ENCODE measurements around the gene POTEJ.
"Not testable (repeated sequence)": the region's sequence is repeated elsewhere in the genome, so short reads cannot be mapped to it uniquely, and the experiment has no call there.

The POTEJ gene

DNA sequence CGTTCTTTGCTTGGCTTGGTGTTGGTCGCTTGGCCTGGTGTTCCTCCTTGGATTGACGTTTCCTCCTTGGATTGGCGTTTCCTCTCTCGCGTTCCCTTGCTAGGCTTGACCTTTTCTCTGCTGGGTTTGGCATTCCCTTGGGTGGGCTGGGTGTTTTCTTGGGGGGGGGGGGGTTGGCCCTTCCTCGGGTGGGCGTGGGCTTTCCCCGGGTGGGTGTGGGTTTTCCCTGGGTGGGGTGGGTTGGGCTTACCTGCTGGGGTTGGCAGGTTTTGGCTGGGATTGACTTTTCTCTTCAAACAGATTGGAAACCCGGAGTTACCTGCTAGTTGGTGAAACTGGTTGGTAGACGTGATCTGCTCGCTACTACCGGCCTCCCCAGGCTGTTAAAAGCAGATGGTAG lies at the start of gene POTEJ:
Gene POTEJ (plus strand): TSS at position 301 of the 400 bp plus-strand sequence. CDS start 93 bp downstream, at position 394.
- not testable (repeated sequence) for DNase-seq

DNA sequence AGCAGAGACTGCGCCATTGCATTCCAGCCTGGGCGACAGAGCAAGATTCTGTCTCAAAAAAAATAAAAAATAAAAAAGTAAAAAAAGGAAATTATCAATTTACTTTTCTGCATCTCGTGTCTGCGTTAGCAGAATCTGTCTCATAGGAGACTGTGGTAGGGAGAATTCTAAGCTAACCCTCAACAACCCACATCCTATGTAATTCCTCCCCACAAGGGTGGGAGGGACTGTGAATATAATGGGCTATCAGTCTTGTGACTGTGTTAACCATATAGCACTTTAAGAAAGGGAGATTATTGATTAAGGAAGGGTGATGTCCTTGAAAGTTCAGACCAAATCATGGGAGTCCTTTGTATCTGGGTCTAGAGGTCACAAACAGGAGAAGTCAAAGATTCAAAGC lies 45.1 kb upstream of the POTEJ start:
- not testable (repeated sequence) for DNase-seq

DNA sequence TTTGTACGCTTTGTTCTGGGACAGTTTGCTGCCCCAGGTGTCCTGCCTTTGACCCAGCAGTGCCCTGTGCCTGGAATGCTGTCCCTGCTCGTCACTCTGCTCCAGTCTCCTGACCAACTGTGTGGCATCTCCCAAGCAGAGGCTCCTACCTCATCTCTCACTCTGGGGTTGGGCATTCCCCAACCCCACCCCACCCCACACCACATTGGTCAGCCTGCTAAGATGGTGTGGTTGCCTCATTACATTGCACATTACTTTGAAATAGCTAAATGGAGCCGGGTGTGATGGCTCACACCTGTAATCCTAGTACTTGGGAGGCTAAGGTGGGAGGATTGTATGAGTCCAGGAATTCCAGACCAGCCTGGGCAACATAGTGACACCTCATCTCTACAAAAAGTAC lies 39.3 kb upstream of the POTEJ start:
- DNase-seq: not testable (repeated sequence)

DNA sequence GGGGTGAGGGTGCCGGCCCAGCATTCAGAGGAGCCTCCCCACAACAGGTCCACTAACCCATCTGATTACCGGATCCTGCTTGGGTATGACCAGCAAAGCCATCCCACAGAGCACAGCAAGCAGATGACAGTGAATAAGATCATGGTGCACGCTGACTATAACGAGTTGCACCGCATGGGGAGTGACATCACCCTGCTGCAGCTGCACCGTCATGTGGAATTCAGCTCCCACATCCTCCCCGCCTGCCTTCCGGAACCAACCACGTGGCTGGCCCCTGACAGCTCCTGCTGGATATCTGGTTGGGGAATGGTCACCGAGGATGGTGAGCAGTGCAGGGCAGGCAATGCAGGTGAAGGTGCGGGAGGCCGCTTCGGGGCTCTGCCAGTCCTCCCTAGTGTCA lies 37.0 kb upstream of the POTEJ start:
- DNase-seq: not testable (repeated sequence)

DNA sequence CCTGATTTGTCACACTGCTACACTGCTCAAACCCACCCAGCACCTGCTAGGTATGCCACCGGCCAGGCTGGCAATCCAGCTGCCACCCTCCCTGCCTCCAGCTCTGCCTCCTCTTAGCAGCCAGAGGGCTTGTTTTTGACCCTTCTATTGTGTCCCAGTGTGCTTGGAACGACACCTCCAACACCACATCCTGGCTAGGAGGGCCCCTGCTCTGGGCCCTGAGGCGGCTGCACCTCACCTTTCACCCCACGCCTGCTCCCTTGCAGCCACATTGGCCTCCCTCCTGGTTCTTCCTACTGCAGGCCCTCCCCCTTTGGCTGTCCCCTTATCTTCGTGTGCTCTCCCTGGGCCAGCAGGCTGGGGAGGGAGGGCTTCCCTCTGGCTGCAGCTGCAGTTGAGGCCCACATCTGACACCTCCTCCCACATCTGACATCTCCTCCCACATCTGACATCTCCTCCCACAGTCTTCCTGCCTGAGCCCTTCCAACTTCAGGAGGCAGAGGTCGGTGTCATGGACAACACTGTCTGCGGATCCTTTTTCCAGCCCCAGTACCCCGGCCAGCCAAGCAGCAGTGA lies 34.9 kb upstream of the POTEJ start:
- not testable (repeated sequence) for DNase-seq

DNA sequence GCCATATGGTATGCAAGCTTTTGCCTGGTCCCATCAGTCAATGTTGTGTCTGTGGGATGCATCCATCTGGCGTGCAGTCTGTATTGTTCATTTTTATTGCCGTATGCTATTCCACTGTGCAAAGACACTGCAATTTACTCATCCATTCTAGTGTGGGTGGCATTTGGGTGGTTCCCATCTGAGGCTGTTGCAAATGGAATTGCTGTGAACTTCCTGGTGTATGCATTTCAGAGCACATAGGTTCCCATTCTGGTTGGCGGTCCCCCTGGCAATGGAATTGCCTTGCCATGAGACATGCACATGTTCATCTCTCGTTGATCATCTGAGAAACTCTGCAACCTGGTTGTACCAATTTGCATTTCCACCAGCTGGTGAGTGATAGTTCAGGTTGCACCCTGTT lies 33.7 kb upstream of the POTEJ start:
- not testable (repeated sequence) for DNase-seq

DNA sequence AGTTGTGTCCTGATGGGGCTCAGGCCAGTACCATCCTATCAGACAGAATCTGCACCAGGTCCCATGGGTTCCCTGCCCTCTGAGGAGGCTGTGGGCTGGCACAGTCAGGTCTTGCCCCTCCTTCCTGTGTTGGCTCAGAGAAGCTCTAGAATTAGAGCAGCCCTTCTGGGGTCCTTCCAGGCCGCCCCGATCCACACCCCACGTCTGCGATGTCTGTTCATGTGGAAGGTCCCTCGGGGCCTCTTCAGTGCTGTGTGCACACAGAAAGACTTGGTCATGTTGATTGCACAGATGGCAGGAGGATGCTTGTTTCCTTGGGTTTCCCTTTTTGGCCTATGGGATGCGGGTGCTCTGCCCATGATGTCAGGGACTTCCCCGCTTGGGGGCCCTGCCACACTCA lies 32.1 kb upstream of the POTEJ start:
- not testable (repeated sequence) for DNase-seq

DNA sequence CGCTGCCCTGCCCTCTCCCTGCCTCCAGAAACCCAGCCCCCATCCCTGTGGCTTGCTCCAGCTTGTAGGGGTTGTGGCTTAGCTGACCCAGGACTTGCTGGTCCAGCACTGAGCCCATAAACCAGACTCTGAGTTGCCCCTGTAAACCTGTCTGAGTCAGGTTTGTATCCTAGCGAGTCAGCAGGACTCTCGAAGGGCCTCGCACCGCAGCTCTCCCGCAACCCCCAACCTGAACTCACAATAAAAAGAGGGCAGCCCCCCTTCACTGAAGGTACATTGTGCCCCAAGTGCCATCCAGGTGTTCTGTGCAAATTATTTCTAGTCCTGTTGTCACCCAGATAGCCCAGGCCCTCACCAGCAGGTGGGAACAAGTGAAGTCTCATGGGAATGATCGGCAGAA lies 29.7 kb upstream of the POTEJ start:
- not testable (repeated sequence) for DNase-seq

DNA sequence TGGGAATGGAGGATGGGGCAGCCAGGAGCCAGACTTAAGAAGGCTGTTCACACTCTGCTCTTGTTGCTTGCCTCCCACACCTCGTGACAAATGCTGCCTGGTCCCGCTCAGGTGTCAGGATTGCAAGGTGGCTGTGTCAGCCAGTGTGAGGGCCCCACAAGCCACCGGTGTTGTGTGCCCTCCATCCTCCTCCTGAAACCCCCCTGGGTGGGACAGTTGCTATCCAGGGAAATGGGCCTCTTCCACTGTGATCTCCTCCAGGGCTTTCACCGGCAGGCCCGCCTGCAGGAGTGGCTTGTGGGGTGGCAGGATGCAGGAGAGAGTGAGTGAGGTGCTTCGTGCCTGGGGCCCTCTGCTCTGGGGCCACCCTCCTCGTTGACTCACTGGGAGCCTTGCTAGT lies 28.3 kb upstream of the POTEJ start:
- DNase-seq: not testable (repeated sequence)

DNA sequence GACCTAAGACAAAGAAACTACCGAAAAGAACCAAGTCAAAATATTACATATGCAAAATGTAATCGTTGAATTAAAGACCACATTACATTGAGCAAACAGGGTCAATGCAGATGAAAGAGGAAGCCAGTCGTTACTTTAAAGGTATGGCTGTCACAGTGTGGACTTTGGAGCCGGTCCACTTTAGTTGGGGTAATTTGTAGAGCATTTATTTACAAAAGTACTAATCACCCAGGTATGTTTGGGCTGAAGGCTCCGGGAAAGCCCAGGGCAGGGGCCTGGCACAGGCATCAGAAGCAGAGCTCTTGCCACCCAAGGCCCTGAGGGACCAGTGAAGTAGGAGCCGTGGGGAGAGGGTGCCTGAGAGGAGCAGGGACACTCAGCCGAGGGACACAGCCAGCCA lies 27.7 kb upstream of the POTEJ start:
- not testable (repeated sequence) for DNase-seq

DNA sequence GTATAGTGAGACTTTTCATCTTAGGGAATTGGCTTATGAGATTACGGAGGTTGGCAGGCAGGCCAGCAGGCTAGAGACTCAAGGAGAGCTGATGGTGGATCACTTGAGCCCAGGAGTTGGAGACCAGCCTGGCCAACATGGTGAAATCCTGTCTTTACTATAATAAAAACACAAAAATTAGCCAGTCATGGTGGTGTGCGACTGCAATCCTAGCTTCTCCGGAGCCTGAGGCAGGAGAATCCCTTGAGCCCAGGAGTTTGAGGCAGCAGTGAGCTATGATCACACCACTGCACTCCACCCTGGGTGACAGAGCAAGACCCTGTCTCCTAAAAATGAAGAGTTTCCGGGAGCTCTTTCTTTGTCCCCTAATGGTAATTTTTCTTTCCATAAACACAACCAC lies 26.5 kb upstream of the POTEJ start:
- DNase-seq: not testable (repeated sequence)

DNA sequence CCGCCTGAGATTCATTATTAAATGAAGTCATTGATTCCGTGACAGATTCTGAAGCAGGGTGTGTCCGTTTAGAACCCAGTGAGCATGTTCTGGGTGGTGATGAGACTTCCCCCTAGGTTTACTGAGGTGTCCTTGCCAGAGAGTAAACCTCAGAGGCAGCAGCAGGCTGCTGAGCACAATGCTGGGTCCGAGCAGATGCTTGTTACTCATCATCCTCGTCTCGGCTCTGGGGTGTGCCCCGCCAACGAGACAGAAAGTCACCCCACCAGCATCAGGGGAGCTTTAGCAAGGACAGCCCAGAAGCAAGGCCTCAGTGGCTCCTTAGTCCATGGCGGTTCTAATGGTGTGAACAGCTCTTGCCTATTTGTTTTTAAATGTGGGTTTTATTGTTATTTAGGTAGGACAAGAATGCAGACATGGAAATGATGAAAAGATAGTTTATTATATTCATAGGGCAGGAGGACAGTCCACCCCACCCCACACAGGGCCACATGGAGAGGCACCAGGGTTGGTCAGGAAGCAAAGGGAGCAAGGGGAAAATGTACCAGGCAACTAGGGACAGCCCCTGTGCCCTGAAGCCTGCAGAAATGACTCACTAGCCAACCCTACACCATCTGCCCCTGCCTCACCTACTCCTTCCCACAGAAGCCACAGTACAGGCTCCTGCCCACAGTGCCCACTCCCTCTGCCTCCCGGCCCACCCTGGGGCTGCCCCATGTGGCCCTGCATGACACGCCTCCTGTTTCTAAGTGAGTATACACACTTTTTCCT lies 22.4 kb upstream of the POTEJ start:
- DNase-seq: peak; percentile 64 to 66

DNA sequence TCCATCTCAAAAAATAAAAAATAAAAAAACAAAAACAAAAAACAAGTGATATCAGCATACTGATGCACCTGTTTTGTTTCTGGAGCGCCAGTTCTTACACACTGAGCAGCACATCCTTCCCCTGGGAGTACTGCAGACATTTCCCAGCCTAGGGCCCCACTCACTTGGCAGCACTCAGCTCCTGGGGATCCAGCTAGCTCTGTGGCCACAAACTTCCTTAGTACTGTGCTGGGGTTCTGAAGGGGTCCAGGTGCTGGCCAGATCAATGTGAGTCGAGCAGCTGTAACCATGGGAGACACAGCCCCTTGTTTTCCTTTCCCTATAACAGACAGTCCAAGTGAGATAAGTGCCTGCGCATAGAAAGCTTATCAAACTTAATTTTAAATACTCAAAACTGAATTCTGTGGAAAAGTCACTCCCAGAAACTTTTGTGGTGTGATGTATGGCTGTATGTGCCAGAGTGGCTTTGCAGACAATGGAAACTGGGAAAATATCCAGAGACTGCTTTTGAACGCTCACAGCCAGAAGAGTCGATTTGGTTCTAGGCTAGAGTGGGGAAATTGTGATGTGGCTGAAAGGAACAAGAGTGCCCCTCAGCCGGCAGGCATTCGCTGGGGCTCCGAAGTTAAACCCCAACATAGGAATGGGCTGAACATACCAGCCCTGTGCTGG lies 20.9 kb upstream of the POTEJ start:
- not testable (repeated sequence) for DNase-seq

DNA sequence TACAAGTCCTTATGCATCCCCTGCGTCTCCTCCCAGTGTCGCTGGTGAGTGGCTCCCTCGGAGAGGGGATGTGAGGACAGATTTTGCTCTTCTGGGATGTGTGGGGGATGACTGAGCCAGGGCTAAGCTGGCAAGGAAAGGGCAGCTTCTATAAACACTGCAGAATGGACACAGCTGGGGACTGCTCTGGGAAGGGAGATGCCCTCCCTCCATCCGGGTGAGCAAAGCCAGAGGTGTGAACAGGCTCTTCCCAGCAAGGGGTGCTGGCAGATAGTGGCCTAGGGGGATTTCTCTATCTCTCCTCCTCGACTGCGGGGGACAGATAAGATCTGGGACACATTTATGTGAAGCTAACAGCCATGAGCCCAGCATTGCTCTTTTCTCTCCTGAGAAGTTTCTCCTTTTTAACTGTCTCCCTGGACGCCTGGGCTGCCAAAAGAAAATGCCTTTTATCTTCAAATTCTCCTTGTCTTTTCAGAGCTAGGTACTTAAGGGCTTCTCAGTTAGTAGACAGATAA lies 20.3 kb upstream of the POTEJ start:
- DNase-seq: not testable (repeated sequence)

DNA sequence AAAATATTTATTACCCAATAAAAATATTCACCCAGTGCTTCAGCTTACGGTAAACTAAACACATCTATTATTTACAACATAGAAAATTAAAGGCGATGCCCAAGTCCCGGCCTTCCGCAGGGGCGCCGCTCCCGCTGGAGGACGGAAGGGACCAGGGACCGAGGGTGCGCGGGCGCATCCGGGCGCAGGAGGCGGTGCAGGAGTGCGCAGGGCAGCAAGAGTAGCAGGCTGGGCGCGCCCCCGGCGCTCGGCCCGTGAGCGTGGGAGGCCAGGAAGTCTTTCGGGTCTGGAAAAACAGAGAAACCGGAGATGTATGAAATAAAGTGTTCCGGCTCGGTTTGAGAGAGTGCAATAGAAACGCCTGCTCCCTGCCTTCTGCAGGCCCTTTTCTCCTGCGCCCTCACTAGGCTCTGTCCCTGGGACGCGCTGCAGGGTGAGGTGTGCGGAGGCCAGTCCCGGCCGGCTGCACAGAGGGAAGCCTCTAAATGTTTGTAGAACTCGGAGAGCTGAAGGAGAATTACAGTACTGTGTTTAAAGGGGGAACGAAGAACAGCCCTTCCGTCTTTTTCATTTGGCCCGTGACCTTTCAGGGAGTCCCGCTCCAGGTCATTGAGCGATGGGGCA lies 18.3 kb upstream of the POTEJ start:
- DNase-seq: not testable (repeated sequence)

DNA sequence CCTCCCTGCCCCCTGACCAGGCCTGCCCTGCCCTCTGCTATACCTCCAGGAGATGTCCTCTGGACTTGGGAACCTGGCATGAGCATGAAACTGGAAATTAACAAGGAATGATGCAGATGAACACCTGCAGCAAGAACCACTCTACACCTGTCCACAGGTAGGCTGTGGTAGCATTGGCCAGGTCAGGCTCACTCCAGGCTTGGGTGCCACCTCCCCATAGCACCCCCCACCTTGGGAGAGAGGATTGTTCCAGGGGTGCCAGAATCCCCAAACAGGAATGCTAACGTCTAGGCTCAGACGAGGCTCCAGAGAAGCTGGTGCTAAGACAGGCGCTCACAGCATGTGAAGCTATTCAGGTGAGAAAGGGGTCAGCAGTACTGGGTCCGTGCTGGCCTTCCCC lies 17.2 kb upstream of the POTEJ start:
- DNase-seq: not testable (repeated sequence)

DNA sequence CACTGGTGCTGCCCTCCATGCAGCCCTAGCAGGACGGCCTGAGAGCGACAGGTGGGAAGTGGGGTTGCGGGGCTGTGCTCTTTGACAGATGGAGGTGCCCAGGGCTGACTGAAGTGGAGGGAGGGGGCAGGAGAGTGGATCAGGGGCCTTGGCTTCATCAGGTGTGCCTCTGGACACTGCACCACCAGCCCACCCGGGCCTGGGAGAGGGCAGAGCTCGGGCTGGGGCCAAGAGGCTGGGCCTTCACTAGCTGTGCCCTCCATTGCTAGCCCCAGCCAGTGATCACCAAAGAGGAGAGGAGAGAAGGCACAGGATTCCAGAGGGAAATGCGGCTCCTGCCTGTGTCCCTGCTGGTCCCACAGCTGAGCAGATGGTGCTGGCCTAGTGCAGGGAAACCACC lies 14.5 kb upstream of the POTEJ start:
- not testable (repeated sequence) for DNase-seq

DNA sequence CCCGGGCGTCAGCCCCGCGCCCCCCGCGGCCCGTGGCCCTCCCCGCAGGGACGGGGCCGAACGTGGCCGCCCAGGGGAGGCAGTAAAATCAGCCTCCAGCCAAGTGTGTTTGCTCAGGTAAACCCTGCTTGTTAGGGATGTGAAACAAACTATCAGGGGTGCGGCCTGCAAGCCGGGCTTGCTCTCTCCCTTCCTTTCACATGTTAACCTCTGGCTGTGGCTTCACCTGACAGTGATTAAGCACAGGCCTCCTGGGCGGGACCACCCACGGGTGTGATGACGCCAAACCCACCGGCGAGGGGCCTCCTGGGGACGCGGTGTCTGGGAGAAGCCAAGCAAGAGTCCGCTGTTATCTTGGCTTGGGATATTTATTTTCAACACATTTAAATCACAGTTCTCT lies 13.2 kb upstream of the POTEJ start:
- not testable (repeated sequence) for DNase-seq

DNA sequence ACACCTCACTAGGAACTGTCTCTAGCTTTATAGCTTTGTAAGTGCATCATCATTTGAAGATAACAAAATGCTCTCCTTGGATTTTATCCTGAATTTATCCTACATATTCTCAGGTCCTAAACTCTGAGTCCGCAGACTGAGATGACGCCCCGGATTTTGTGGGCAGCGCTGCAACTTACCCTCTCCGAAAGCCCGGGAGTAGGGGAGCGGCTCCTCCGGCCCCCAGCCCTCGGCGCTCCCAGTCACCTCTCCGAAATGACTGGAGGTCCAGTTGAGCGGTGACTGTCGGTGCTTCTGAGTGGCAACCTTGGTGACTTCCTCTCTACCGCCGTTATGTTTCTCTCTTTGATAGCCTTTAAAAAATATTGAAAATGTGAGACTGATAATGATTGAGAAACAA lies 12.8 kb upstream of the POTEJ start:
- not testable (repeated sequence) for DNase-seq

DNA sequence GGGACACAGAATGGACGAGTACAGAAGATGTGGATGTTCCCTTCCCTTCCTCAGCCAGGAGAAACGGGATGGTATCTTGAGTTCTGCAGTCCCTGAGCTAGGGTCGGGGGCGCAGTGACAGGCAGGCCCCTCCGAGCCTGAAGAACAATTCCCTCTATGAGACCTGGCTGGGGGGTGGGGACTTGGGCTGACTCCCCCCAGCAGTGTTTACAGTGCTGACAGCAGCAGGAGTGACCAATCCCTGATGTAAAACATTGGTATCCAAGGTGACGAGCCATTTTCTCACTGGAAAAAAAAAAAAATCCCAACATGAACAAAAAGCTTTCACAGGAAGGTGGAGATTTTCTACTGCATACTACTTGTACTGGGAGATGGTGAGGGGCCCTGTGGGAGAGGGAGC lies 11.8 kb upstream of the POTEJ start, which contains the start of gene CFC1:
Gene CFC1 (minus strand): TSS at position 183 of the 400 bp plus-strand sequence. CDS start 288 bp downstream, outside the sequence.
- not testable (repeated sequence) for DNase-seq

DNA sequence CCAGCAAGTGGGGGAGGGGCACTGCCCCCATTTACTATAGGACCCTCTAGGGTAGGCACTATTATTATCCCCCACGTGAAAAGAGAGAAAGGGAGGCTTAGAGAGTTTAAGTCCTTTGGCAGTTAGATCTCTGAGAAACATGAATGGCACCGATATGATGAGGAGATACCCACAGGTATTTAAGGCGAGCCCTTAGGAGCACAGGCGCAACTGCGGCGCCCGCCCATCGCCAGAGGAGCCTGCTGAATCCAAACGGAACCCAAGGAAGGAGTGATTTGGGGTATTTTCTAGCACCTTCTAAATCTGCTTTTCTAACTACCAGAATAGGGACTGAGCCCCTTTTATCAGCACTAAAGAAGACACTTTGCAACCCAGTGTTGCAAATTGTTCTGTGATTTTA lies 11.3 kb upstream of the POTEJ start:
- not testable (repeated sequence) for DNase-seq

DNA sequence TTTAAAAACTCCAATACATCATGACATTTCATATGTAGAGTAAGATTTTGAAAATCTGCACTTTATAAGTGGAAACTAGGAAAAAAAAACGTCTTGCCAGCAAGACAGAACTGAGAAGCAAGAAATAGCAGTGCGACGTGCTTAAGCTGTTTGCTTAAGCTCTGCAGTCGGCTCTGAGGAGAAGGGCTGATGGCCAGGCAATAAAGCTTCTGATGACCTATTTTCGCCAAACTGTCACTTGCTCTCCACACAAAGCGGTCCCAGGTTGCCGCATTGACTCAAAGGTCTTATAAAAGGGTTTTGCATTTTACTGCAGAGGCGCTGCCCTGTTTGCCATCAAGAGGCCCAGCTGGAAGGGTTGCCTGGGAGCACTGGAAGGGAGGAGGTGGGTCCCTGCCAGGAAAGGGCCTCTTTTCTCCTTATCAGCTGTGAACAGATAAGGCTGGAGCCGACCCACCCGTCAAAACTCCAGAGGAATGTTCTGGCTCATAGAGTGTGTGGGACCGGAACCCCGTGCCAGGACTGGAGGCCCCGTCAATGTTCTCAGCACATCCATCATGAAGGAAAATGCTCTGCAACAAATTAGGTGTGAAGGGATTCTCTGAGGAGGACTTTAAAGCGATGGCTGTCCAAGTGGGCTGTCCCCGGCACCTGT lies 9.5 kb upstream of the POTEJ start:
- not testable (repeated sequence) for DNase-seq
